ENCODE results near the gene MCTP1.

Gene MCTP1

GRCh38 chr5:95086927-95087815 lies 197.7 kb downstream of the MCTP1 start:
- H3K4me3 ChIP-seq (ENCODE audit: insufficient read depth, low read depth, low read length, poor library complexity, severe bottlenecking), result no peak overlapping the region
- no peaks in the 10 kb centered on the region for H3K4me1 ChIP-seq (ENCODE audit: control insufficient read depth, insufficient read depth, low read length, poor library complexity, severe bottlenecking)
- no peaks in the 10 kb centered on the region for H3K27me3 ChIP-seq (replicated peaks; ENCODE audit: control insufficient read depth, insufficient read depth, low read length, poor library complexity, severe bottlenecking)
- H3K27ac ChIP-seq (ENCODE audit: insufficient read depth, low read length, poor library complexity, severe bottlenecking), result no peak overlapping the region
- H3K36me3 ChIP-seq (ENCODE audit: control insufficient read depth, insufficient read depth, low read length), result no peaks in the 10 kb centered on the region
- no peaks in the 10 kb centered on the region for H3K9me3 ChIP-seq (ENCODE audit: control insufficient read depth, low read length)
- DNase-seq, result no peak

- no peaks in the 10 kb centered on the region for H3K9me3 ChIP-seq (ENCODE audit: control insufficient read depth, low read length)
- no peaks in the 10 kb centered on the region for H3K4me1 ChIP-seq (ENCODE audit: control insufficient read depth, insufficient read depth, low read length, poor library complexity, severe bottlenecking)
- no peaks in the 10 kb centered on the region for H3K36me3 ChIP-seq (ENCODE audit: control insufficient read depth, insufficient read depth, low read length)
- H3K27me3 ChIP-seq (replicated peaks; ENCODE audit: control insufficient read depth, insufficient read depth, low read length, poor library complexity, severe bottlenecking), result no peaks in the 10 kb centered on the region
- DNase-seq, result no peak
- no peak overlapping the region for H3K4me3 ChIP-seq (ENCODE audit: insufficient read depth, low read depth, low read length, poor library complexity, severe bottlenecking)
- no peak overlapping the region for H3K27ac ChIP-seq (ENCODE audit: insufficient read depth, low read length, poor library complexity, severe bottlenecking)
These were observed 200.1 kb downstream of the MCTP1 start for GRCh38 chr5:95084757-95085156.

- Histone ChIP-seq H3K4me3 (ENCODE audit: insufficient read depth, low read depth, low read length, poor library complexity, severe bottlenecking) (no peak overlapping the region), H3K27ac (ENCODE audit: insufficient read depth, low read length, poor library complexity, severe bottlenecking) (no peak overlapping the region), H3K36me3 (ENCODE audit: control insufficient read depth, insufficient read depth, low read length) (no peaks in the 10 kb centered on the region), H3K4me1 (ENCODE audit: control insufficient read depth, insufficient read depth, low read length, poor library complexity, severe bottlenecking) (no peaks in the 10 kb centered on the region), H3K9me3 (ENCODE audit: control insufficient read depth, low read length) (no peaks in the 10 kb centered on the region), H3K27me3 (replicated peaks; ENCODE audit: control insufficient read depth, insufficient read depth, low read length, poor library complexity, severe bottlenecking) (no peaks in the 10 kb centered on the region)
- DNase-seq, result no peak
These were observed 201.3 kb downstream of the MCTP1 start for GRCh38 chr5:95083606-95084005.

GRCh38 chr5:95081982-95082381 lies 202.9 kb downstream of the MCTP1 start:
- no peaks in the 10 kb centered on the region for H3K4me1 ChIP-seq (ENCODE audit: control insufficient read depth, insufficient read depth, low read length, poor library complexity, severe bottlenecking)
- H3K4me3 ChIP-seq (ENCODE audit: insufficient read depth, low read depth, low read length, poor library complexity, severe bottlenecking), result no peak overlapping the region
- no peaks in the 10 kb centered on the region for H3K36me3 ChIP-seq (ENCODE audit: control insufficient read depth, insufficient read depth, low read length)
- H3K27ac ChIP-seq (ENCODE audit: insufficient read depth, low read length, poor library complexity, severe bottlenecking), result no peak overlapping the region
- H3K27me3 ChIP-seq (replicated peaks; ENCODE audit: control insufficient read depth, insufficient read depth, low read length, poor library complexity, severe bottlenecking), result no peaks in the 10 kb centered on the region
- H3K9me3 ChIP-seq (ENCODE audit: control insufficient read depth, low read length), result no peaks in the 10 kb centered on the region
- DNase-seq, result no peak

- no peaks in the 10 kb centered on the region for H3K9me3 ChIP-seq (ENCODE audit: control insufficient read depth, low read length)
- H3K27me3 ChIP-seq (replicated peaks; ENCODE audit: control insufficient read depth, insufficient read depth, low read length, poor library complexity, severe bottlenecking), result no peaks in the 10 kb centered on the region
- H3K36me3 ChIP-seq (ENCODE audit: control insufficient read depth, insufficient read depth, low read length), result no peaks in the 10 kb centered on the region
- H3K4me1 ChIP-seq (ENCODE audit: control insufficient read depth, insufficient read depth, low read length, poor library complexity, severe bottlenecking), result no peaks in the 10 kb centered on the region
- H3K27ac ChIP-seq (ENCODE audit: insufficient read depth, low read length, poor library complexity, severe bottlenecking), result no peak overlapping the region
- no peak for DNase-seq
- no peak overlapping the region for H3K4me3 ChIP-seq (ENCODE audit: insufficient read depth, low read depth, low read length, poor library complexity, severe bottlenecking)
These were observed 203.4 kb downstream of the MCTP1 start for GRCh38 chr5:95081500-95081960.

GRCh38 chr5:95080441-95080840 lies 204.5 kb downstream of the MCTP1 start:
- Histone ChIP-seq H3K4me1 (ENCODE audit: control insufficient read depth, insufficient read depth, low read length, poor library complexity, severe bottlenecking) (no peaks in the 10 kb centered on the region), H3K4me3 (ENCODE audit: insufficient read depth, low read depth, low read length, poor library complexity, severe bottlenecking) (no peak overlapping the region), H3K9me3 (ENCODE audit: control insufficient read depth, low read length) (no peaks in the 10 kb centered on the region), H3K27ac (ENCODE audit: insufficient read depth, low read length, poor library complexity, severe bottlenecking) (no peak overlapping the region), H3K27me3 (replicated peaks; ENCODE audit: control insufficient read depth, insufficient read depth, low read length, poor library complexity, severe bottlenecking) (no peaks in the 10 kb centered on the region), H3K36me3 (ENCODE audit: control insufficient read depth, insufficient read depth, low read length) (no peaks in the 10 kb centered on the region)
- DNase-seq, result no peak

- Histone ChIP-seq H3K9me3 (ENCODE audit: control insufficient read depth, low read length) (no peaks in the 10 kb centered on the region), H3K36me3 (ENCODE audit: control insufficient read depth, insufficient read depth, low read length) (no peaks in the 10 kb centered on the region), H3K4me3 (ENCODE audit: insufficient read depth, low read depth, low read length, poor library complexity, severe bottlenecking) (no peak overlapping the region), H3K4me1 (ENCODE audit: control insufficient read depth, insufficient read depth, low read length, poor library complexity, severe bottlenecking) (no peaks in the 10 kb centered on the region), H3K27me3 (replicated peaks; ENCODE audit: control insufficient read depth, insufficient read depth, low read length, poor library complexity, severe bottlenecking) (no peaks in the 10 kb centered on the region), H3K27ac (ENCODE audit: insufficient read depth, low read length, poor library complexity, severe bottlenecking) (no peak overlapping the region)
- no peak for DNase-seq
These were observed 204.9 kb downstream of the MCTP1 start for GRCh38 chr5:95080030-95080429.

GRCh38 chr5:95078868-95079267 lies 206.0 kb downstream of the MCTP1 start:
- H3K9me3 ChIP-seq (ENCODE audit: control insufficient read depth, low read length), result no peaks in the 10 kb centered on the region
- H3K4me3 ChIP-seq (ENCODE audit: insufficient read depth, low read depth, low read length, poor library complexity, severe bottlenecking), result no peak overlapping the region
- no peak overlapping the region for H3K27ac ChIP-seq (ENCODE audit: insufficient read depth, low read length, poor library complexity, severe bottlenecking)
- H3K27me3 ChIP-seq (replicated peaks; ENCODE audit: control insufficient read depth, insufficient read depth, low read length, poor library complexity, severe bottlenecking), result no peaks in the 10 kb centered on the region
- H3K4me1 ChIP-seq (ENCODE audit: control insufficient read depth, insufficient read depth, low read length, poor library complexity, severe bottlenecking), result no peaks in the 10 kb centered on the region
- DNase-seq, result no peak
- no peaks in the 10 kb centered on the region for H3K36me3 ChIP-seq (ENCODE audit: control insufficient read depth, insufficient read depth, low read length)

- Histone ChIP-seq H3K9me3 (ENCODE audit: control insufficient read depth, low read length) (no peaks in the 10 kb centered on the region), H3K27ac (ENCODE audit: insufficient read depth, low read length, poor library complexity, severe bottlenecking) (no peak overlapping the region), H3K27me3 (replicated peaks; ENCODE audit: control insufficient read depth, insufficient read depth, low read length, poor library complexity, severe bottlenecking) (no peaks in the 10 kb centered on the region), H3K4me1 (ENCODE audit: control insufficient read depth, insufficient read depth, low read length, poor library complexity, severe bottlenecking) (no peaks in the 10 kb centered on the region), H3K36me3 (ENCODE audit: control insufficient read depth, insufficient read depth, low read length) (no peaks in the 10 kb centered on the region), H3K4me3 (ENCODE audit: insufficient read depth, low read depth, low read length, poor library complexity, severe bottlenecking) (no peak overlapping the region)
- DNase-seq, result no peak
These were observed 208.3 kb downstream of the MCTP1 start for GRCh38 chr5:95076395-95077185.

- no peaks in the 10 kb centered on the region for H3K27me3 ChIP-seq (replicated peaks; ENCODE audit: control insufficient read depth, insufficient read depth, low read length, poor library complexity, severe bottlenecking)
- no peak overlapping the region for H3K27ac ChIP-seq (ENCODE audit: insufficient read depth, low read length, poor library complexity, severe bottlenecking)
- H3K9me3 ChIP-seq (ENCODE audit: control insufficient read depth, low read length), result no peaks in the 10 kb centered on the region
- no peaks in the 10 kb centered on the region for H3K36me3 ChIP-seq (ENCODE audit: control insufficient read depth, insufficient read depth, low read length)
- H3K4me3 ChIP-seq (ENCODE audit: insufficient read depth, low read depth, low read length, poor library complexity, severe bottlenecking), result no peak overlapping the region
- no peak for DNase-seq
- no peaks in the 10 kb centered on the region for H3K4me1 ChIP-seq (ENCODE audit: control insufficient read depth, insufficient read depth, low read length, poor library complexity, severe bottlenecking)
These were observed 209.8 kb downstream of the MCTP1 start for GRCh38 chr5:95075111-95075510.

All from effector memory CD4-positive, alpha-beta T cell (primary cell).